GM18867 (cell line): Measurements from ENCODE around the gene SLC17A3.

Experiments
- ATAC-seq: cut with Tn5 transposase; IDR thresholded peaks from one replicate; pipeline ENCODE4 v1.9.1; 2021; ENCODE audit warnings: mild to moderate bottlenecking, moderate library complexity; ENCODE audit not compliant: unreplicated experiment

SLC17A3 gene, protein sequence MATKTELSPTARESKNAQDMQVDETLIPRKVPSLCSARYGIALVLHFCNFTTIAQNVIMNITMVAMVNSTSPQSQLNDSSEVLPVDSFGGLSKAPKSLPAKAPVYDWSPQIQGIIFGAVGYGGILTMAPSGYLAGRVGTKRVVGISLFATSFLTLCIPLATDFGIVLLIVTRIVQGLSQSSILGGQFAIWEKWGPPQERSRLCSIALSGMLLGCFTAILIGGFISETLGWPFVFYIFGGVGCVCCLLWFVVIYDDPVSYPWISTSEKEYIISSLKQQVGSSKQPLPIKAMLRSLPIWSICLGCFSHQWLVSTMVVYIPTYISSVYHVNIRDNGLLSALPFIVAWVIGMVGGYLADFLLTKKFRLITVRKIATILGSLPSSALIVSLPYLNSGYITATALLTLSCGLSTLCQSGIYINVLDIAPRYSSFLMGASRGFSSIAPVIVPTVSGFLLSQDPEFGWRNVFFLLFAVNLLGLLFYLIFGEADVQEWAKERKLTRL

DNA sequence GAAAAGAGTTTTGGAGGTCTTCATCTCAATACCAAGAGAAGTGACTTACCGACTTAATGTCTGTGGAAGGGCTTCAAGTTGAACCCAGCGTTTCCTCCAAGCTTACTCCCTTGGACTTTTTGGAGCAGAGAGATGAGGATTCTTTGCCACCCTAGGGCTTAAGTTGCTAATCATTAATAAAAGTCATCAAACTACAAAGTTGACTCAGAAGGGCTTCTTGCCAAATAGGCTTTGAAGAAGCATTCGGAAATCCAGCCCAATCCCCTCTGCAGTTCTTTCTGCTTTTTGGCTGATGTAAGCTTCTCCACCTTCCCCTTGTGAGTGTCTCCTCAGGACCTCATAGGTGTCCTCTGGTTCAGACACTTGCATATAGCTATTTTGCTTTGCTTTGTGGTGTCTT lies at the start of gene SLC17A3:
Gene SLC17A3, minus strand, starts transcription at position 126 of the 400 bp plus-strand sequence. CDS start 5,856 bp downstream, outside the sequence.
- no peak for ATAC-seq

DNA sequence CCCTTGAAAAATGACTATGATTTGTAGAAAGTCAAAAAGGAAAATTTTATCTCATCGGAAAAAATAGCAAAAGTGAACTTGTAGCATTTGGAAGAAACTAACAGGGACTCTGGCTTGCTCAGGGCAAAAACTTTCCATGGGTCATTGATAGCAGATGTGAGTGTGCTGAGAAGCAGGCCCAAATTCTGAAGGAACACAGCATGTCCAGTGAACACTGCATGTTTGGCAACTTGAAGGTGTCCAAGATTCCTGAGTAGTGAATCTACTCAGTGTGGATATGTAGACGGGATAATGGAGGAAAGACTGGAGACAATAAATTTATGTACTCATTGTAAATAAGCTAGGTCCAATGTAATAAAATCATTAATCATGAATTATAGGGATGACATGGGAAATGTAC lies 48.3 kb upstream of the SLC17A3 start:
- no peak for ATAC-seq

DNA sequence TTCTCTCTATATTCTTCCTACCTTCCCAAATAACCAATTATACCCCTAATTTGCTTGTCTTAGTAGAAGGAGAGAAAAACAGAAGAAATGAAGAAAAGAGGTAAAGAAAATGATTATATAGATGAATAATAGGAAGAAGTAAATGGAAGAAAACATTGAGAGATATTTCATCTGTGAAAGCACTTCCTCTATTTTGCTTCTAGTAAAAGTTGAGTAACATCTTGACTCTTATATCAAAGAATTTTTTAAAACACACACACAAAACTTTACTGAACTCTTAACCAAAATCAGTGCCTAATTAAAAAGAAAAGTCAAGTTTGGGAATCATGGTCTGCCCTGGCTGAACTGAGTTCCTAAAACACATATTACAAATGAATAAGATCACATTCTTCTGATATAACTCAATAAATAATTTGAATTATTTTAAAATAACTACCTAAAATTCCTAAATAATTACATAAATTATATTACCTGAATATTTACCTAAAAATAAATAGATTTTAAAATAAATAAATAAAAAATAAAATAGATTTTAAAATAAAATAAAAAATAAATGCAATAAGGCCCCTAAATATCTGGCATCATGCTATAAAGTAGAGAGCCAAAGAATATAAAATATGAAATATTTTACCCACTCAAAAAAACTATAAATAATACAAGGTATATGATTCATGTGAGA lies 47.6 kb upstream of the SLC17A3 start:
- ATAC-seq = no peak

DNA sequence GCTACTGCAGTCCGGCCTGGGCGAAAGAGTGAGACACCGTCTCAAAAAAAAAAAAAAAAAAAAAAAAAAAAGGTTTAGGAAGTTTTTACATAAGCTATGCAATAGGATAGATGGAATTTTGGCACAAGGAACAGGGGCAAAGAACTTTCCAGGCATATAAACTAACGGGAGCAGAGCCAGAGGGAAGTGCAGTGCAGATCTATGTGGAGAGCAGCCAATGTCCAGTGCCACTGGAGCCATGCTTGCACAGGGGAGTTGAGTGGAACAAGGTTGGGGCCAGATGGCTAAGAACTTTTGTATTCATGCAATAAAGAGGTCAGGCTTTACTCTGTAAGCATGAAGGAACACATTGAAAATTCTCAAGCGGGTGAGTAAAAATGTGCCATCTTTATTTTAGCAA lies 45.6 kb upstream of the SLC17A3 start:
- ATAC-seq = no peak

DNA sequence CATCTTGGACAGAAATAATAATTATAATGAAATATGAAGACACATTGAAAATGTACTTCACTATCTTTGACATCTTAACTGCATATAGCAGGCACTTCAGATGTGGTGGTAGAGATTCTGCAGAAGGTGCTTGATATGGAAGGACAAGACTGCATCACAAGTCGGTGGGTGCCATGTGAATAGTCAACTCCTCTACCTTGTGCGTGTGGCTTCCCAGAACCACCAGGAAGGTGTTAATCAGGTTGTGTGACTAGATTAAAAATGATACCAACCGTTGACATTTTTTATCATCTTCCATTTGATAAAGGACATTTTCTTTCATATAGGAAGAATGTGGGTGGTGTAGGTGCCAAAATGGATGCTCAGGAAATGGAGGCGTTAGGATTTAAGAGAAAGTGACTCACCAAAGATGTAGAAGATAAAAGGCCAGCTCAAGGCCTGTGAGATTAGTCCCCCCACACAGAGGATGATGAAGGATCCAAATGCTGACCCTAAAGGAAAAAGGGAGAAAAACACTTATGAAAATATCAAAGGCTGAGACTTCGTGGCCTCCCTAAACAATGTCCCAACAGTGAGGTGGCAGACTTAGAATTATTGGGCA lies 44.1 kb upstream of the SLC17A3 start:
- no peak for ATAC-seq

DNA sequence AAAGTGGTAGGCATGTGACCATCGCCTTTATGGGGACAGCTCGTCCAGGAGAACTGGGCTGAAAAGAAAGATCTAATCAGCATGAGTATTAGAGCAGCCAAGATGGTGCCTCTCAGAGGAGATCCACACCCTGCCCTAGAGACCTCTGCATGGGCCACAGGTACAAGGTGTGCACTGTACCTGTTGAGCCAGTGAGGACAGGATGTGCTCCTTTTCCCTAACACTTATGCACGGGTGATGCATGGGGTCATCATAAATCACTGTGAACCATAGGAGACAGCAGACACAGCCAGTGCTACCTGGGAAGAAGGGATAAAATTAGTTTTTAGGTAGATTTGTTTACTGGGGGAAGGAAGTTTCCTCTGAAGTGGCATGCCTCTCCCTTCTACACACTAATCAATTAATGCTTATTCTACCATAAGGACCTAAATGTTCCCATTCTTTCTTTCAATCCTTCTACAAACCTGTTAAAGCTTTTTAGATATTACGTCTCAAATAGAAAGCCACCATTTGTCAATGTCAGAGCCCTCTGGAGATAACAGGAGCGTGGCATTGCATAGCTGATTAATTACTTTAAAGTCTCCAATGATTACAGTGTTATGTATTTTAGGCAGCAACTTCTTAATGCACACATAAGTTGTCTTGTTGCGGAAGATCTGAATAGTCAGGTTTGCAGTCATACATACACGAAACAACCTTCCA lies 42.9 kb upstream of the SLC17A3 start:
- no peak for ATAC-seq

DNA sequence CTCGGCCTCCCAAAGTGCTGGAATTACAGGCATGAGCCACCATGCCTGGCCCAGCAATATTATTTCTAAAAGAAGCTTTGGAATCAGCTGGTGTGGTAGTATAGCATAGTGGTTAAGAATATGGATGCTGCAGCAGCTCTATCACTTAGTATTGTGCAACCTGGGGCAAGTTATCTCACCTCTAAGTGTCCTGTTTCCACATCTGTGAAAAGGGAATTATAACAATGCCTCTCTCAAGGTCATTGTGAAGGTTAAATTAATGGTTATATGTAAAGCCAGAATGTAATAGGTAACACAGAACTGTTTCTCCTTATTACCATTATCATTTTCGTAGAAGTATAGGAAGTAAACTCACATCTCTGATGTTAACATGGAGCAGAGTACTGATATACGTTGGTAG lies 42.3 kb upstream of the SLC17A3 start:
- ATAC-seq = no peak

DNA sequence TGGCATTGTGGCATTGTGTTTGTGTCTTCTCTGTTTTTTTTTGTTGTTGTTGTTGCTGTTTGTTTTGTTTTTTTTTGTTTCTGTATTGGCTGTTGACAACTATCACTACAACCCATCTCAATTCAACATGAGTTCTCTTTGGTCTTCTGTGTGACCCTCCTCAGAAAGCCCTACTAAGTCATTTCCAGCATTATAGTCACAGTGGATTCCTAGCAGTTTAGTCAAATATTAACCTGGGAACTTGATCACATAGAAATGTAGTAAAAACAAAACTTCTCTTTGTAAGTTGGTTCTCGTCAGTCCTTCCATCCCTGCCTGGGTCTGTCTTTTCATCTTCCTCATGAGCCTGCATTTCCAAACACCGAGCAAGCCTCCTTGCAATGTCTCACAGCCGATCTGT lies 39.7 kb upstream of the SLC17A3 start:
- no peak for ATAC-seq

DNA sequence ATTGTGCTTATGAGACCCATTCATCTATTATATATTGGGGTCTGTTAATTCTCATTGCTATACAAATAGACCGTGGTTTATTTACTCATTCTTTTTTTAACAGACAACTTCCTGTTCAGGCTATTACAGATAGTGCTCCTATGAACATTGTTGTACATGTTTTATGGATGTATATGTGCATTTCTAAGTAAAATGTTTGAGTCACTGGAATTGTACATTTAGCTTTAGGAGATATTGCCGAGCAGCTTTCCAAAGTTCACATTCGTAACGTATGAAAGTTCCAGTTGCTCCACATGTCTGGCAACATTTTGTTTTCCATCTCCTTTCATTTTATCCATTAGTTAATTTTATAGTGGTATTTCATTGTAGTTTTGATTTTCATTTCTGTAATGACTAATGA lies 37.3 kb upstream of the SLC17A3 start:
- no peak for ATAC-seq

DNA sequence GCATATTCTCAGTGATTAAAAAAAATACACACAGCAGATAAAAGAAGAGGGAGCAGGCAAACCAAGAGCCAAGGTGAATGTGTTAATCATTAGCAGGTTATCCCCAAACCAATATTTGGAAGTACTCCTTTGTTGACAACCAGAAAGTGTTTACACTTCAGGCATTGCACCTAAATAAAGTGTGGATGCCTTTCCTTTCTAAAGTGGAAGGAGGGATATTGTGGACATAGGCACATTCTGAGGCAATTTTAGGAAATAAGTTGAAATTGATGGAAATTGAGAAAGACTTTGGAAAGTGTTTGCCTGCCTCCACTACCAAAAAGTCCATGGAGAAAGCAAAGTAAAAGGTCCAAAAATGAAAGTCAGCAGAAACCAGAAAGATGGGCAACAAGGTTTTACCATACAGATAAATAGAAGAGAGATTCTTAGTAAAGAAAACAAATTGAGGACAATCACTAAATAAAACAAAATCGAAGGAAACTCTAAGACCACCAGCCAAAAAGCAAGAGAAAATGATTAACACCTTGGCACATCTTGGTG lies 33.5 kb upstream of the SLC17A3 start:
- ATAC-seq = no peak

DNA sequence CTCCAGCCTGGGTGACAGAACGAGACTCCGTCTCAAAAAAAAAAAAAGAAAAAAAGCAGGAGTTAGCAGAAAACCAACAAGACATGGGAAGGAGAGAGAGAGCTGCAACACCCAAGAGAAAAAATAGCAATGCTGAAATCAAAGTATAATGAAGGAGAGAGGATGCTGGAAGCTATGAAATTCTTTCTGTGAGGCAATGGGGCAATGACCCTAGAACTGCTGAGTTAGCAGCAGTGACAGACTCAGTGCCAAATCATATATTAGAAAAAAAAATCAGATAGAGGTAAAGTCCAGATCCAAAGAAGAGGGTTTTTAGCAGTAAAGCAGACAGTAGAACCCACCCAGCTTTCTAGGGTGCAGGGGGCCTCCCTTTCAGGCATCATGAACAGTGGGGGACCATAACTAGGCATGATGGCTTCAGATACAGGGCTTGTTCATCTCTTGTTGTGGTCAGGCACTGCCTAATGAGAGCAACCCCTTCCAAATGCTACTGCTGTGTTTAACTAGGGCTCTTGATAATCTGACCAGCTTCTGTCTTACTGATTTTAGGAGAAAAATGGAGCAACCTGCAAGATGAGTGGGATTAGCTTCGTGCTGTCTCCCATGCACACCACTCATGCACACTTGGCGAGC lies 29.5 kb upstream of the SLC17A3 start:
- no peak for ATAC-seq

DNA sequence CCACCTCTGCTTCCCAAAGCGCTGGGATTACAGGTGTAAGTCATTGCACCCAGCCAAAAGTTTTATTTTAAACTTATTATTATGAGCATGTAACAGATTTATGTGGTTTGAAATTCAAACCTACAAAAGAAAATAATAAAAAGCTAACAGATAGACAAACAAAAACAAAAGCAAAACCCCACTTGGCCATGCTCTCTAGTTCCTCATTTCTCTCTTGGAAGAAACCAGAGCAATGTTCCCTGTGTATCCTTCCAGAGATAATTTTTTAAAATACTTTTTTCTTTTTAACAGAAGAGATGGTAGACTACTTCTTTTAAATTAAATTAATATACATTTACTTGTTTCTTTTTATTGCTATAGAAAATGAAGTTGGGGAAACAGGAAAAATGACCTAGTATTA lies 28.0 kb upstream of the SLC17A3 start:
- no peak for ATAC-seq

DNA sequence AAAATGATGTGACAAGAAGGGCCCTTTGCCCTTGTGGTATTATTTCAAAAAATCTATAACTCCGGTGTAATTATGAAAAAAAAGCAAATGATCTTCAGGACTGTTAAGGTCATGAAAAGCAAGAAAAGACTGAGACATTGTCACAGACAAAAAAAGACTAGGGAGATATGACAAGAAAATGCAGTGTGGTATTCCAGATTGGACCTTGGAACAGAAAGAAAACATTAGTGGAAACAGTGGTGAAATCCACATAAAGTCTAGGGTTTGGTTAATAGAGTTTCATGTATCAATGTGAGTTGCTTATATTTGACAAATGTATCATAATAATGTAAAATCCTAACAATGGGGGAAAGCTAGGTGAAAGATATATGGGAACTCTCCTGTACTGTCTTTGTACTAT lies 26.8 kb upstream of the SLC17A3 start:
- no peak for ATAC-seq

DNA sequence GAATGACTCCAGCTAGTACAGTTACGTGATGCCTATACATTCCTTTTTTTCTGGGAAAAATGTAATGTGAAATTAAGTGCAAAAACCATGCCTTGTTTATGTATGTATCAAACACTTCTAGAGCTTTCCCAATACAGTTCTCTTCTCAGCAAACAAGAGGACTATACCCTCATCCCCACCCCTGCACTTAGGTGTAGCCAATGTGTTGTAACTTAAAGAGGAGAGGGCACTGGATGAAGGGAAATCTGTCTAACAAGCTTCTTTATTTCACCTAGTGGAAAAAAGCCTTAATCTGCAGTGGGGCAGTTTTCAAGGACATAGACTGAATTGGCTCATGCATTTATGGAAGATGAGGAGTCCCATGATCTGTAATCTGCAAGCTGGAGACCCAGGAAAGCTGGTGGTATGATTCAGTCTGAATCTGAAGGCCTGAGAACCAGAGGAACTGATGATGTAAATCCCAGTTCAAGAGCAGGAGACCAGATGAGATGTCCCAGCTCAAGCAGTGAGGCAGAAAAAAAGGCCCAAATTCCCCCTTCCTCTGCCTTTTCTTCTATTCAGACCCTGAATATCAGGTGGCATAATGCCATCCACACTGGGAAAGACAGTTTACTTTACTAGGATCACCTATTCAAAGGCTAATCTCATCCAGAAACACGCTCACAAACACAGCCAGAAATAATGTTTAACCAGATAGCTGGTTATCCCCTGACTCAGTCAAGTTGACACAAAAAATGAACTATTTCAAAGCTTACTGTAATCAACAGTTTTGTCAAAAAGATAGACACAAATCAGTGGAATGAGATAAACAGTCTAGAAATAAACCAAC lies 25.8 kb upstream of the SLC17A3 start:
- no peak for ATAC-seq

DNA sequence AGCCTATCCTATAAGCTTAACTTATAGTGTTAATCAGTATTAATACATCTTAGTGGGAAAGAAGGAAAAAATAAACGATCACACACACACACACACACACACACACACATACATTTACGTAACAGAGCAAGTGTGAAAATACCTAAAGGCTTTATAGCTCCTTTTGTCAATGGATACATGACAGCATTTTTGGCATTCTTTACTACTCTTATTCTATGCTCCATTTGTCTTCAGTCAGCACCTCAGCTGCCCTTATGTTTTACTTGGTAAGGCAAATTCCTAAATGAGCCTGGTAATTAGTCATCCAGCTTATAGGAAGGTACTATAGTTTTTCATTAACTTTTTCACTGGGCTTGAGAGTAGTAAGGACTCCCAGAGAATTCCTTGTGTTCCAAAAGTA lies 25.1 kb upstream of the SLC17A3 start:
- no peak for ATAC-seq

DNA sequence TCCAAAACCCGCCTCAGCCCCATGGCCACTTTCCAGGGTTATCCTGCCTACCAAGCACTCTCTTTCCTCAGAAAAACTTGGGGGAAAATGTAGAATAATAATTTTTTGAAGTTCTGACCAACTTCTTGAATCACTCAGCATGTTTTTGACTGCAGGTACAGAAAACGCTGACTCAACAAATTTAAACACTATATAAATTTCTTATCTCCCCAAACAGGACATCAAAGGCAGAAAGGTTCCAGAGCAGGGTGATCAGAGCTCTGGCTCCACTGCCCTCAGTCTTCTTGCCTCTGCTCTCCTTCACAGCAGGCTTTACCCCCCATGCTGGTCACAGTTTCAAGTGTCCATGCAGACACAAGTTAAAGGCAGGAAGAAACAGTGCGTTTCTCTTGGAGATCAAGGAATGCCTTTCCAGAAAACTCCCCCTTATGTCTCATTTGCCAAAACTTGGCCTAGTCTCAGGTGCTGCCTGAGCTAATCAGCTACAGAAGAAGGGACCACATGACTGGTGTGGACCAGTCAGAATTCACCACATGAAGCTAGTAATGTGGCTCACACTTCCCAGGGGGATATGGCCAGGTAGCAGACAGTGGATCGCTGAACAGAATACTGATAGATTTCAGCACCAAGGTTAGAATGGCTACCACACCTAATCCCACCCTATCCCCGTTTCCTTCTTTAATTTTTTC lies 24.4 kb upstream of the SLC17A3 start:
- no peak for ATAC-seq

DNA sequence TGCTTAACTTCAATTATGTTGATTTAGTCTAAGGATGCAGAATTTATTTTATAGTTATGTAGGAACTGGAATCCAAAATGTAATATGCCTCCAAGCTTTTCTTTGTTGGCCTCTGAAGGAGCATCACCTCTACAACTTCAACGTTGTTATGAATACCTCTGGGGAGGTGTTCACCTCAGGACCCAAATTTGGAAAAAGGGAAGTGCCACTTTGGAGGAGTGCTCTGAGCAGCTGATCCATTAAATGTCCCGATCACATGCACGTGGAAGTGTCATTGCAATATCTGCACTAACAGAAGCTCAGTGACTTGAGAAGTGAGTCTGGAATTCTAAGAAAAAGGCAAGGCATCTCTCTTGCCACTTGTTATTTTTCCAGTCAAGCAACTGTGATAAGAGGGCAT lies 22.2 kb upstream of the SLC17A3 start:
- no peak for ATAC-seq

DNA sequence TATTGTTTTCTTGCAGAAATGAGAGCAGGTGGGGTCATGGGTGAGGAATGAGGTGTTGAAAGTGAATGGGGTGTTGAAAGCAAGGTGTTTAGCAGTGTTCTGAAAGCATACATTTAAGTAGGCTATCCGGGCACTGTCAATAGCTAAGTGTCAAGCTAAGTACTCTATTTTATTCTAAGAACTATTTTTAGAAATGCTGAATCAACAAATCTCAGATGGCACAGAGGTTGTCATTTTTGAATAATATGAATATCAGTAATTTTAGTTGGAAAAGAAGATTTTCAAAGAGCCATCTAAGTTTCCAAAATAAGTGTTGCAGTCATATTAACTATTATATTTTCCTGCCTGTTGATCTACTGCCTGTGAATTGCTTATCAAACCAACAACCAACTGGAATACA lies 21.7 kb upstream of the SLC17A3 start:
- no peak for ATAC-seq

DNA sequence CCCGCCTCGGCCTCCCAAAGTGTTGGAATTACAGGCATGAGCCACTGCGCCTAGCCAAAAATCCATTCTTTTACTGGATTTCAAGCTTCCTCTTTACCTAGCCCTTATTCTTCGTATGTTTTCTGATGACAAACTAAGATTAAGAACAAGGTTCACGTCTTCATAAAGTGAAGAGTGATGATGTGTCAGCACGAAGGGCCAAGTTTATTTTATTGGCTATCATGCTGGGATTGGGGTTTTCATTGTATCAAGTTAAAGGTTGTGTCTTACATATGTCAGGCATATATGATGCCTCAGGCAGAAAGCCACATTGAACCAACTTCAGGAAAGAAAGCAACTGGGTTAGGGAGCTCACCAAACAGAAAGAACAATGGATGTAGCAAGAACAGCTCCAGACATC lies 19.7 kb upstream of the SLC17A3 start:
- no peak for ATAC-seq
